GM12878 (cell line): ENCODE measurements around the gene SDF4. TPM values are rescaled to one million over a fixed set of nuclear protein-coding genes. Genes with fewer than 3 reads are reported as not detected.
"Not testable (repeated sequence)": the region's sequence is repeated elsewhere in the genome, so short reads cannot be mapped to it uniquely, and the experiment has no call there.

Experiments used
- ATAC-seq: fragments of 200-7000 bp; cut with Tn5 transposase; 3 replicates; pipeline ENCODE4 v1.9.1; 2020; ENCODE audit warnings: mild to moderate bottlenecking, moderate library complexity
- BruUV-seq: library from RNA; stranded (reverse); fragments of 400-500 nt; replicated peaks from 2 replicates; lab custom pipeline; 2021; lab: Mats Ljungman, UMichigan
- CTCF ChIA-PET: fragments of 300-600 bp; sonication (Branson Sonifier 250); formaldehyde crosslinking; extraction: SDS; loops from one replicate; lab custom pipeline; 2021; ENCODE audit warnings: inconsistent platforms; lab: Yijun Ruan, JAX
- POLR2A ChIA-PET: fragments of 350-600 bp; formaldehyde crosslinking; extraction: SDS; loops from one replicate; lab custom pipeline; 2021; ENCODE audit warnings: inconsistent platforms; lab: Charles Lee
- RAD21 ChIA-PET: fragments of 300-600 bp; sonication (Branson Sonifier 250); formaldehyde crosslinking; loops from one replicate; lab custom pipeline; 2023; ENCODE audit warnings: antibody characterized with exemption; ENCODE audit not compliant: unreplicated experiment; lab: Charles Lee
- SMC1A ChIA-PET: fragments of 300-600 bp; sonication (Branson Sonifier 250); formaldehyde crosslinking; loops from one replicate; lab custom pipeline; 2023; ENCODE audit not compliant: unreplicated experiment, uncharacterized antibody; lab: Charles Lee
- DNase-seq: peaks from one replicate; pipeline ENCODE4 v3.0.0-alpha.2; 2011; ENCODE audit warnings: low read depth, low spot score
- FAIRE-seq: peaks from 3 replicates; lab custom pipeline; 2011; peaks lifted over from hg19 to GRCh38; lab: Jason Lieb, UNC
- H2AFZ ChIP-seq: 2 replicates; pipeline ENCODE4 v1.6.0; 2011; ENCODE audit warnings: low read depth, low read length, control low read depth; ENCODE audit not compliant: control insufficient read depth
- H3K27ac ChIP-seq: 2 replicates; pipeline ENCODE4 v1.5.1; 2011; ENCODE audit warnings: control low read depth; ENCODE audit not compliant: control insufficient read depth, insufficient read depth
- H3K27me3 ChIP-seq, 2 experiments: replicated peaks in 1 of 2; 2 replicates each; pipeline versions ENCODE4 v1.6.0 to v1.6.1; 2011; ENCODE audit warnings: low read length in 1 of 2; ENCODE audit not compliant: control insufficient read depth in 2 of 2, insufficient read depth in 2 of 2
- H3K36me3 ChIP-seq, 2 experiments: 2 replicates each; pipeline ENCODE4 v1.5.1; 2011; ENCODE audit warnings: low read length in 1 of 2; ENCODE audit not compliant: control insufficient read depth in 2 of 2, insufficient read depth in 2 of 2
- H3K4me1 ChIP-seq: 2 replicates; pipeline ENCODE4 v1.6.1; 2011; ENCODE audit warnings: mild to moderate bottlenecking, low read length, moderate library complexity, mixed read lengths; ENCODE audit not compliant: control insufficient read depth, insufficient read depth
- H3K4me2 ChIP-seq: 2 replicates; pipeline ENCODE4 v1.6.0; 2011; ENCODE audit warnings: control low read depth; ENCODE audit not compliant: control insufficient read depth, insufficient read depth
- H3K4me3 ChIP-seq: fragments of 200-600 bp; sonication (generic); 2 replicates; pipeline ENCODE4 v1.5.1; 2016
- H3K79me2 ChIP-seq: 2 replicates; pipeline ENCODE4 v1.6.0; 2011; ENCODE audit warnings: low read length; ENCODE audit not compliant: control insufficient read depth, insufficient read depth
- H3K9ac ChIP-seq: 2 replicates; pipeline ENCODE4 v1.8.0; 2011; ENCODE audit warnings: low read length, control low read depth, mixed read lengths; ENCODE audit not compliant: control insufficient read depth, insufficient read depth
- H3K9me3 ChIP-seq: replicated peaks from 3 replicates; pipeline ENCODE4 v1.5.1; 2011; ENCODE audit warnings: mild to moderate bottlenecking, low read length; ENCODE audit not compliant: control insufficient read depth, insufficient read depth
- H4K20me1 ChIP-seq: 2 replicates; pipeline ENCODE4 v1.6.0; 2011; ENCODE audit not compliant: control insufficient read depth, insufficient read depth
- NFIC ChIP-seq: IDR thresholded peaks from 2 replicates; pipeline ENCODE4 v1.6.1; 2012; ENCODE audit warnings: low read depth, mild to moderate bottlenecking, inconsistent platforms, low read length, moderate library complexity
- RB1 ChIP-seq: fragments of 450-650 bp; formaldehyde crosslinking; IDR thresholded peaks from 2 replicates; pipeline ENCODE4 v1.6.1; 2017; ENCODE audit warnings: mild to moderate bottlenecking, borderline replicate concordance
- RCOR1 ChIP-seq: conservative IDR thresholded peaks from 2 replicates; pipeline ENCODE4 v1.6.1; 2012; ENCODE audit warnings: low read depth, low read length, improper control_type of control experiment
- WGBS: methylation state at CpG from one replicate; pipeline ENCODE4 v1.1.6; 2016; ENCODE audit warnings: low lambda C conversion rate; ENCODE audit not compliant: insufficient replicate concordance, insufficient coverage; ENCODE audit errors: missing lambda C conversion rate; 5-methylcytosine and 5-hydroxymethylcytosine counted together
- in situ Hi-C: fragments of 300-500 bp; cut with MboI; formaldehyde crosslinking; loops from 9 replicates; pipeline ENCODE4 v1.14.3; 2018; ENCODE audit warnings: mixed read lengths
- intact Hi-C: fragments of 100-400 bp; cut with micrococcal nuclease; formaldehyde crosslinking; loops from one replicate; pipeline ENCODE4 v1.14.2; 2022; ENCODE audit not compliant: unreplicated experiment
- polyA plus RNA-seq, 11 experiments: library from polyadenylated mRNA; depleted of rRNA in 4 of 11; unstranded in 6 of 11; stranded (reverse) in 5 of 11; fragments of >200 nt; fragmentation: Nextera tagmentation in 4 of 11; fragmentation: Illumina TruSeq in 1 of 11; extraction: Ambion mirVana in 4 of 11; extraction: Trizol in 1 of 11; gene quantifications; 1 replicate in 1 of 11; 2 replicates in 10 of 11; pipeline versions ENCODE4 v1.2.1 to v1.2.3, GENCODE V29; 2011 to 2016; ENCODE audit warnings: inconsistent platforms in 2 of 11, missing spikeins in 2 of 11, low read depth in 1 of 11
- total RNA-seq, 4 experiments: library from RNA; depleted of rRNA in 3 of 4; stranded (reverse); fragments of >200 nt in 3 of 4; fragmentation: Illumina TruSeq in 1 of 4; extraction: Trizol in 1 of 4; gene quantifications; 2 replicates each; pipeline versions ENCODE4 v1.2.1 to v1.2.3, GENCODE V29; 2013 to 2021
- TF ChIP-seq, protein P1 (sequence below): fragments of 450-650 bp; IDR thresholded peaks from 2 replicates; pipeline ENCODE4 v1.6.1; 2017; ENCODE audit warnings: antibody characterized with exemption, mild to moderate bottlenecking, moderate library complexity
- TF ChIP-seq, protein P2 (sequence below): fragments of 450-650 bp; IDR thresholded peaks from 2 replicates; pipeline ENCODE4 v1.6.1; 2014; ENCODE audit warnings: mild to moderate bottlenecking
- TF ChIP-seq, protein P3 (sequence below): fragments of 450-650 bp; IDR thresholded peaks from 2 replicates; pipeline ENCODE4 v1.6.1; 2017; ENCODE audit warnings: mild to moderate bottlenecking

The SDF4 gene
- total and polyA plus RNA-seq, 10 of the 15 experiments (the other 5 are each of a cell fraction or from before 2014, with no cell fraction given), result 0.44 to 97.2 (median 40.2) TPM

DNA sequence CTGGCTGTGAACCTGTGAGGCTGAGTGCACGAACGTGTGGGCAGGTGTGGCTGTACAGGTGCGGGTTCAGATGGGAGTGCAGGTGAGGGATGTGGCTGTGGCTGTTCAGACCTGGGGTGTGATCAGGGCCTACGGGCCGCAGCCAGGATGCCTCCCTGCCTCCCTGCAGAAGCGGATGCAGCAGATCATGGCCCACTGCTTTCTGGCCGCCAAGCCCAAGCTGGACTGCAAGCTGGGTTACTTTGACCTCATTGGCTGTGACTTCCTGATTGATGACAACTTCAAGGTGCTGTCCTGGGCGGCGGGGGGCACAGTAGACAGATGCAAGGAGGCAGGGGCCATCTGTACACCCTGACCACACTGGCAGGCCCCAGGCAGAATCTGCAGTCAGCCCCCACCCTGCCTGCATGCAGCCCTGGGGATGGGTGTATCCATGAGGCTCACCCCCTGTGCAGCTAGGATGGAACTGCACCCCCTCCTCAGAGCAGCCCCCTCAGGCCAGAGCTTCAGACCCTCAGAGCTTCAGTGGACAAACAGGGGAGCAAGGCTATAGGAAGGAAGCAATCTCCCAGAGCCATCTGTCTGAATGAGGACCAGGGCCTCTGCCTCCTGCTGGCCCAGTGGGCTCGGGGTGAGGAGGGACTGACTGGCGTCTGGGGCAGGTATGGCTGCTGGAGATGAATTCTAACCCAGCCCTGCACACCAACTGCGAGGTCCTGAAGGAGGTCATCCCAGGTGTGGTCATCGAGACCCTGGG, 35.2 kb downstream of the SDF4 start (continued):
- TF ChIP-seq, protein P1, sequence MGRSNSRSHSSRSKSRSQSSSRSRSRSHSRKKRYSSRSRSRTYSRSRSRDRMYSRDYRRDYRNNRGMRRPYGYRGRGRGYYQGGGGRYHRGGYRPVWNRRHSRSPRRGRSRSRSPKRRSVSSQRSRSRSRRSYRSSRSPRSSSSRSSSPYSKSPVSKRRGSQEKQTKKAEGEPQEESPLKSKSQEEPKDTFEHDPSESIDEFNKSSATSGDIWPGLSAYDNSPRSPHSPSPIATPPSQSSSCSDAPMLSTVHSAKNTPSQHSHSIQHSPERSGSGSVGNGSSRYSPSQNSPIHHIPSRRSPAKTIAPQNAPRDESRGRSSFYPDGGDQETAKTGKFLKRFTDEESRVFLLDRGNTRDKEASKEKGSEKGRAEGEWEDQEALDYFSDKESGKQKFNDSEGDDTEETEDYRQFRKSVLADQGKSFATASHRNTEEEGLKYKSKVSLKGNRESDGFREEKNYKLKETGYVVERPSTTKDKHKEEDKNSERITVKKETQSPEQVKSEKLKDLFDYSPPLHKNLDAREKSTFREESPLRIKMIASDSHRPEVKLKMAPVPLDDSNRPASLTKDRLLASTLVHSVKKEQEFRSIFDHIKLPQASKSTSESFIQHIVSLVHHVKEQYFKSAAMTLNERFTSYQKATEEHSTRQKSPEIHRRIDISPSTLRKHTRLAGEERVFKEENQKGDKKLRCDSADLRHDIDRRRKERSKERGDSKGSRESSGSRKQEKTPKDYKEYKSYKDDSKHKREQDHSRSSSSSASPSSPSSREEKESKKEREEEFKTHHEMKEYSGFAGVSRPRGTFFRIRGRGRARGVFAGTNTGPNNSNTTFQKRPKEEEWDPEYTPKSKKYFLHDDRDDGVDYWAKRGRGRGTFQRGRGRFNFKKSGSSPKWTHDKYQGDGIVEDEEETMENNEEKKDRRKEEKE, result no peak
- no peak for TF ChIP-seq RB1
- TF ChIP-seq, protein P2, sequence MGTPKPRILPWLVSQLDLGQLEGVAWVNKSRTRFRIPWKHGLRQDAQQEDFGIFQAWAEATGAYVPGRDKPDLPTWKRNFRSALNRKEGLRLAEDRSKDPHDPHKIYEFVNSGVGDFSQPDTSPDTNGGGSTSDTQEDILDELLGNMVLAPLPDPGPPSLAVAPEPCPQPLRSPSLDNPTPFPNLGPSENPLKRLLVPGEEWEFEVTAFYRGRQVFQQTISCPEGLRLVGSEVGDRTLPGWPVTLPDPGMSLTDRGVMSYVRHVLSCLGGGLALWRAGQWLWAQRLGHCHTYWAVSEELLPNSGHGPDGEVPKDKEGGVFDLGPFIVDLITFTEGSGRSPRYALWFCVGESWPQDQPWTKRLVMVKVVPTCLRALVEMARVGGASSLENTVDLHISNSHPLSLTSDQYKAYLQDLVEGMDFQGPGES, result no peak
- no peak for TF ChIP-seq NFIC
- TF ChIP-seq, protein P3, sequence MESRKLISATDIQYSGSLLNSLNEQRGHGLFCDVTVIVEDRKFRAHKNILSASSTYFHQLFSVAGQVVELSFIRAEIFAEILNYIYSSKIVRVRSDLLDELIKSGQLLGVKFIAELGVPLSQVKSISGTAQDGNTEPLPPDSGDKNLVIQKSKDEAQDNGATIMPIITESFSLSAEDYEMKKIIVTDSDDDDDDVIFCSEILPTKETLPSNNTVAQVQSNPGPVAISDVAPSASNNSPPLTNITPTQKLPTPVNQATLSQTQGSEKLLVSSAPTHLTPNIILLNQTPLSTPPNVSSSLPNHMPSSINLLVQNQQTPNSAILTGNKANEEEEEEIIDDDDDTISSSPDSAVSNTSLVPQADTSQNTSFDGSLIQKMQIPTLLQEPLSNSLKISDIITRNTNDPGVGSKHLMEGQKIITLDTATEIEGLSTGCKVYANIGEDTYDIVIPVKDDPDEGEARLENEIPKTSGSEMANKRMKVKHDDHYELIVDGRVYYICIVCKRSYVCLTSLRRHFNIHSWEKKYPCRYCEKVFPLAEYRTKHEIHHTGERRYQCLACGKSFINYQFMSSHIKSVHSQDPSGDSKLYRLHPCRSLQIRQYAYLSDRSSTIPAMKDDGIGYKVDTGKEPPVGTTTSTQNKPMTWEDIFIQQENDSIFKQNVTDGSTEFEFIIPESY, result no peak
- TF ChIP-seq RCOR1, result no peak
- TF ChIP-seq, all 136 proteins: peak for 0

DNA sequence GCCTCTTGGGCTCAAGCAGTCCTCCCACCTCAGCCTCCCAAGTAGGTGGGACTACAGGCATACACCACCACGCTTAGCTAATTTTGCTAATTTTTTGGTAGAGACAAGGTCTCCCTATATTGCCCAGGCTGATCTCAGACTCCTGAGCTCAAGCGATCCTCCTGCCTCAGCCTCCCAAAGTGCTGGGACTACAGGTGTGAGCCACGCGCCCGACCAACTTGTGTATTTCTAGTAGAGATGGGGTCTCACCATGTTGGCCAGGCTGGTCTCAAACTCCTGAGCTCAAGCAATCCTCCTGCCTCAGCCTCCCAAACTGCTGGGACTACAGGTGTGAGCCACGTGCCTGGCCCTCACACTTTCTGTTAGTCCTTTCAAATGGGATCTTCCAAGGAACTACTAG, 36.1 kb downstream of the SDF4 start:
- H2AFZ ChIP-seq, H3K9ac ChIP-seq, RAD21 ChIA-PET, H3K79me2 ChIP-seq, intact Hi-C loops, in situ Hi-C loops, FAIRE-seq, H3K4me2 ChIP-seq, DNase-seq, H3K27ac ChIP-seq, H3K9me3 ChIP-seq, POLR2A ChIA-PET, H3K36me3 ChIP-seq, H4K20me1 ChIP-seq, H3K4me1 ChIP-seq, ATAC-seq, H3K27me3 ChIP-seq, BruUV-seq, CTCF ChIA-PET, H3K4me3 ChIP-seq: not testable (repeated sequence)
- WGBS, result 79% methylated on average over 6 of the region's 6 CpGs
- SMC1A ChIA-PET, result interaction anchor here (1.0 kb wide), 2 partner anchors 24 to 25 kb away, joined by 3 read pairs; no protein-coding TSS in a partner anchor
